Measurements from ENCODE around the gene PCDH9.

DNA sequence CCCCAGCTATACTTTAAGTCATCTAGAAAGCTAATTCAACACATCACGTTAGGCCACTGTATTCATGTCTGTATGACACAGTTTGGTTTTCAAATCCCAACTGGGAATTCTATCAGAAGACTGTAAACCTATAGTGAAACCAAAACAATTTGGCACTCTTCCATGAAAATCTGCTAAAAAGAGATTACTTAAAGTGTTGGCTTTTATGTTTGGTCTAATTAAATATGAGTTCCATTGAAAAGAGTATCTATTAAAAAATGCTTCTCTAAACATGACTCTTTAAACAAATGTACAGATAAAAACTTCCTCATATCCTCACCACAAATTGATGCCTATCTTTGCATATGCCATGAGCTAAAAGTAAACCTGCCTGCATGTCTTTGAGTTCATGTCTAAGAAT is 25.4 kb downstream of the PCDH9 start:
- TF ChIP-seq, protein P1, sequence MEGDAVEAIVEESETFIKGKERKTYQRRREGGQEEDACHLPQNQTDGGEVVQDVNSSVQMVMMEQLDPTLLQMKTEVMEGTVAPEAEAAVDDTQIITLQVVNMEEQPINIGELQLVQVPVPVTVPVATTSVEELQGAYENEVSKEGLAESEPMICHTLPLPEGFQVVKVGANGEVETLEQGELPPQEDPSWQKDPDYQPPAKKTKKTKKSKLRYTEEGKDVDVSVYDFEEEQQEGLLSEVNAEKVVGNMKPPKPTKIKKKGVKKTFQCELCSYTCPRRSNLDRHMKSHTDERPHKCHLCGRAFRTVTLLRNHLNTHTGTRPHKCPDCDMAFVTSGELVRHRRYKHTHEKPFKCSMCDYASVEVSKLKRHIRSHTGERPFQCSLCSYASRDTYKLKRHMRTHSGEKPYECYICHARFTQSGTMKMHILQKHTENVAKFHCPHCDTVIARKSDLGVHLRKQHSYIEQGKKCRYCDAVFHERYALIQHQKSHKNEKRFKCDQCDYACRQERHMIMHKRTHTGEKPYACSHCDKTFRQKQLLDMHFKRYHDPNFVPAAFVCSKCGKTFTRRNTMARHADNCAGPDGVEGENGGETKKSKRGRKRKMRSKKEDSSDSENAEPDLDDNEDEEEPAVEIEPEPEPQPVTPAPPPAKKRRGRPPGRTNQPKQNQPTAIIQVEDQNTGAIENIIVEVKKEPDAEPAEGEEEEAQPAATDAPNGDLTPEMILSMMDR (IDR thresholded peaks at IDR 0.05), result no peak
- TF ChIP-seq POLR2AphosphoS5 (IDR thresholded peaks at IDR 0.05; ENCODE audit: low read depth, low read length) (no peak), TCF7L2 (IDR thresholded peaks at IDR 0.05; ENCODE audit: low read depth, low read length) (no peak)
- TF ChIP-seq, protein P2, sequence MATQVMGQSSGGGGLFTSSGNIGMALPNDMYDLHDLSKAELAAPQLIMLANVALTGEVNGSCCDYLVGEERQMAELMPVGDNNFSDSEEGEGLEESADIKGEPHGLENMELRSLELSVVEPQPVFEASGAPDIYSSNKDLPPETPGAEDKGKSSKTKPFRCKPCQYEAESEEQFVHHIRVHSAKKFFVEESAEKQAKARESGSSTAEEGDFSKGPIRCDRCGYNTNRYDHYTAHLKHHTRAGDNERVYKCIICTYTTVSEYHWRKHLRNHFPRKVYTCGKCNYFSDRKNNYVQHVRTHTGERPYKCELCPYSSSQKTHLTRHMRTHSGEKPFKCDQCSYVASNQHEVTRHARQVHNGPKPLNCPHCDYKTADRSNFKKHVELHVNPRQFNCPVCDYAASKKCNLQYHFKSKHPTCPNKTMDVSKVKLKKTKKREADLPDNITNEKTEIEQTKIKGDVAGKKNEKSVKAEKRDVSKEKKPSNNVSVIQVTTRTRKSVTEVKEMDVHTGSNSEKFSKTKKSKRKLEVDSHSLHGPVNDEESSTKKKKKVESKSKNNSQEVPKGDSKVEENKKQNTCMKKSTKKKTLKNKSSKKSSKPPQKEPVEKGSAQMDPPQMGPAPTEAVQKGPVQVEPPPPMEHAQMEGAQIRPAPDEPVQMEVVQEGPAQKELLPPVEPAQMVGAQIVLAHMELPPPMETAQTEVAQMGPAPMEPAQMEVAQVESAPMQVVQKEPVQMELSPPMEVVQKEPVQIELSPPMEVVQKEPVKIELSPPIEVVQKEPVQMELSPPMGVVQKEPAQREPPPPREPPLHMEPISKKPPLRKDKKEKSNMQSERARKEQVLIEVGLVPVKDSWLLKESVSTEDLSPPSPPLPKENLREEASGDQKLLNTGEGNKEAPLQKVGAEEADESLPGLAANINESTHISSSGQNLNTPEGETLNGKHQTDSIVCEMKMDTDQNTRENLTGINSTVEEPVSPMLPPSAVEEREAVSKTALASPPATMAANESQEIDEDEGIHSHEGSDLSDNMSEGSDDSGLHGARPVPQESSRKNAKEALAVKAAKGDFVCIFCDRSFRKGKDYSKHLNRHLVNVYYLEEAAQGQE (IDR thresholded peaks at IDR 0.05; ENCODE audit: insufficient read depth in 1 of 2, low read depth in 2 of 2, low read length in 1 of 2), result no peak
